ENCODE results near the gene UBE4B. TPM values are rescaled to one million over a fixed set of nuclear protein-coding genes. Genes with fewer than 3 reads are reported as not detected.
"Not testable (repeated sequence)": the region's sequence is repeated elsewhere in the genome, so short reads cannot be mapped to it uniquely, and the experiment has no call there.

UBE4B gene
- total and polyA plus RNA-seq, 2 experiments from 2014 or later, result 14.3 to 27.6 TPM

DNA sequence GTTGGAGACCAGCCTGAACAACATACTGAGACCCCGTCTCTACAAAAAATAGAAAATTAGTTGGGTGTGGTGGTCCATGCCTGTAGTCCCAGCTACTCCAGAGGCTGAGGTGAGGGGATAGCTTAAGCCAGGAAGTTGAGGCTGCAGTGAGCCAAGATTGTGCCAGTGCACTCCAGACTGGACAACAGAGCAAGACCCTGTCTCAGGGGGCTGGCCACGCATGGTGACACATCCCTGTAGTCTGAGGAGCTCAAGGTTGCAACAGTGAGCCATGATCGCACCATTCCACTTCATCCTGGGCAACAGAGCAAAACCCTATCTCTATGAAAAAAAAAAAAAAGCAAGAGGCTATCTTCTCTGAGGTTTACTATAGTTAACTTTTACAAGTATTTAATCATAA lies 12.7 kb upstream of the UBE4B start:
- no peaks in the 10 kb centered on the region for H3F3A ChIP-seq (ENCODE audit: insufficient read depth)
- no peak overlapping the region for H3K27ac ChIP-seq
- no peaks in the 10 kb centered on the region for H3K27me3 ChIP-seq (replicated peaks; ENCODE audit: insufficient read depth)
- no peaks in the 10 kb centered on the region for H4K20me1 ChIP-seq (ENCODE audit: insufficient read depth)
- TF ChIP-seq EZH2phosphoT487 (IDR thresholded peaks at IDR 0.05; ENCODE audit: insufficient read depth, low read depth) (no peak), EZH2 (IDR thresholded peaks at IDR 0.05; ENCODE audit: insufficient read depth, poor library complexity, severe bottlenecking) (no peak)
- no peak overlapping the region for H3K9ac ChIP-seq
- H2AFZ ChIP-seq, result no peak overlapping the region
- peaks cover 10% of the 10 kb centered on the region for H3K4me1 ChIP-seq (ENCODE audit: insufficient read depth)
- in situ Hi-C loops (cut with MboI), result no loop called here
- H3K79me2 ChIP-seq (ENCODE audit: insufficient read depth), result no peaks in the 10 kb centered on the region
- WGBS, 2 experiments (ENCODE audit: low coverage in 1 of 2, low lambda C conversion rate in 2 of 2, missing lambda C conversion rate in 2 of 2), result 55 to 73% methylated on average over 3 of the region's 3 CpGs
- DNase-seq, result no peak
- no peaks in the 10 kb centered on the region for H3K9me3 ChIP-seq (ENCODE audit: low read depth)
- H3K36me3 ChIP-seq (ENCODE audit: low read depth), result no peaks in the 10 kb centered on the region
- no peak overlapping the region for H3K4me3 ChIP-seq
- no peak overlapping the region for H3K4me2 ChIP-seq (ENCODE audit: unreplicated experiment)
- no peaks in the 10 kb centered on the region for H3K9me2 ChIP-seq (ENCODE audit: insufficient read depth)

DNA sequence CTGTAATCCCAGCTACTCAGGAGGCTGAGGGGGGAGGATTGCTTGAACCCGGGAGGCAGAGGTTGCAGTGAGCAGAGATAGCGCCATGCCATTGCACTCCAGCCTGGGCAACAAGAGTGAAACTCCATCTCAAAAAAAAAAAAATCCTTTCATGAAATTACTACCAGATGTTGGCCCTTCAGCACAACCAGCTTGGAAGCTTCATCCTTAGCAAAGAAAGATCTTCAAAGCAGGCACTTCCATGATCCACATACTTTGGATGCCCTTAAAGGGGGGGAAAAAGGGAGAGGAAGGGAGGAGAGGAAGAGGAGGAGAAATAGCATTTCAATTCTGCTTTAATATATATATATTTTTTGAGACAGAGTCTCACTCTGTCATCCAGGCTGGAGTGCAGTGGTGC lies 12.1 kb upstream of the UBE4B start:
- 4 to 7% methylated on average over 2 of the region's 2 CpGs for WGBS, 2 experiments (ENCODE audit: low coverage in 1 of 2, low lambda C conversion rate in 2 of 2, missing lambda C conversion rate in 2 of 2)

GRCh38 chr1:10021992-10022391 lies 10.8 kb upstream of the UBE4B start:
- H3K4me2 ChIP-seq (ENCODE audit: unreplicated experiment); H3K9me3 ChIP-seq (ENCODE audit: low read depth); H3K4me3 ChIP-seq; H4K20me1 ChIP-seq (ENCODE audit: insufficient read depth); DNase-seq; H3K79me2 ChIP-seq (ENCODE audit: insufficient read depth); H2AFZ ChIP-seq; H3K9me2 ChIP-seq (ENCODE audit: insufficient read depth); H3K4me1 ChIP-seq (ENCODE audit: insufficient read depth); H3K9ac ChIP-seq; H3F3A ChIP-seq (ENCODE audit: insufficient read depth); H3K27ac ChIP-seq; H3K36me3 ChIP-seq (ENCODE audit: low read depth); H3K27me3 ChIP-seq (replicated peaks; ENCODE audit: insufficient read depth); in situ Hi-C loops (cut with MboI): not testable (repeated sequence)
- 75 to 76% methylated on average over 4 of the region's 4 CpGs for WGBS, 2 experiments (ENCODE audit: low coverage in 1 of 2, low lambda C conversion rate in 2 of 2, missing lambda C conversion rate in 2 of 2)

More for the DNA sequence above, 12.1 kb upstream of the UBE4B start:
- H3F3A ChIP-seq (ENCODE audit: insufficient read depth); in situ Hi-C loops (cut with MboI); H3K4me3 ChIP-seq; H3K27ac ChIP-seq; H3K9ac ChIP-seq; H4K20me1 ChIP-seq (ENCODE audit: insufficient read depth); H3K79me2 ChIP-seq (ENCODE audit: insufficient read depth); H3K9me2 ChIP-seq (ENCODE audit: insufficient read depth); H3K36me3 ChIP-seq (ENCODE audit: low read depth); H3K4me2 ChIP-seq (ENCODE audit: unreplicated experiment); H3K9me3 ChIP-seq (ENCODE audit: low read depth); H3K4me1 ChIP-seq (ENCODE audit: insufficient read depth); H3K27me3 ChIP-seq (replicated peaks; ENCODE audit: insufficient read depth): not testable (repeated sequence)
- H2AFZ ChIP-seq, result 0 out of 2 replicates have a peak overlapping the region, but pooled peaks have one; percentile 29
- DNase-seq, result peak; percentile 31

- Histone ChIP-seq H3F3A (ENCODE audit: insufficient read depth) (no peaks in the 10 kb centered on the region), H3K27me3 (replicated peaks; ENCODE audit: insufficient read depth) (no peaks in the 10 kb centered on the region), H3K36me3 (ENCODE audit: low read depth) (no peaks in the 10 kb centered on the region), H3K4me3 (no peak overlapping the region), H3K4me2 (ENCODE audit: unreplicated experiment) (no peak overlapping the region), H3K9me2 (ENCODE audit: insufficient read depth) (no peaks in the 10 kb centered on the region), H3K4me1 (ENCODE audit: insufficient read depth) (peaks cover 3% of the 10 kb centered on the region; the same call in 1 of the 2 replicates), H3K27ac (no peak overlapping the region), H4K20me1 (ENCODE audit: insufficient read depth) (no peaks in the 10 kb centered on the region), H3K9ac (no peak overlapping the region), H3K79me2 (ENCODE audit: insufficient read depth) (no peaks in the 10 kb centered on the region), H3K9me3 (ENCODE audit: low read depth) (no peaks in the 10 kb centered on the region), H2AFZ (no peak overlapping the region)
- in situ Hi-C loops (cut with MboI), result no loop called here
- WGBS, 2 experiments (ENCODE audit: low coverage in 1 of 2, low lambda C conversion rate in 2 of 2, missing lambda C conversion rate in 2 of 2), result 80 to 91% methylated on average over 7 of the region's 7 CpGs
- DNase-seq, result no peak
- TF ChIP-seq EZH2phosphoT487 (IDR thresholded peaks at IDR 0.05; ENCODE audit: insufficient read depth, low read depth) (no peak), EZH2 (IDR thresholded peaks at IDR 0.05; ENCODE audit: insufficient read depth, poor library complexity, severe bottlenecking) (no peak)
Measured at GRCh38 chr1:10022656-10023055, 10.1 kb upstream of the UBE4B start.

DNA sequence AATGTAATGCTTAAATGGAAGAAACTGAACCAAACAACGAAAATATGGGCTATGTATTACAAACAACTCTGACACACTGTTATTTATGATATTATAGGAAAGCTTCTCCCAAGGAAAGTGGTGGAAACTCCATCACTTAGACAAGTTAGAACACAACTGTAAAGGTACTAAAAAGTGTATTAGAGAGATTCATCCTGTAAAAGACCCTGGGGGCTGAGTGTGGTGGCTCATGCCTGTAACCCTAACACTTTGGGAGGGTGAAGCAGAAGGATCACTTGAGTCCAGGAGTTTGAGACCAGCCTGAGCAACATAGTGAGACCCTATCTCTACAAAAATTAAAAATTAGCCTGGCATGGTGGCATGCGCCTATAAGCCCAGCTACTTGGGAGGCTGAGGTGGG lies 7.4 kb upstream of the UBE4B start:
- Histone ChIP-seq H3K36me3 (ENCODE audit: low read depth) (no peaks in the 10 kb centered on the region), H3K27me3 (replicated peaks; ENCODE audit: insufficient read depth) (no peaks in the 10 kb centered on the region), H3F3A (ENCODE audit: insufficient read depth) (peaks cover under 1% of the 10 kb centered on the region; the same call in 1 of the 2 replicates), H3K4me3 (no peak overlapping the region), H3K4me1 (ENCODE audit: insufficient read depth) (peaks cover 3% of the 10 kb centered on the region; the same call in 1 of the 2 replicates), H3K9me3 (ENCODE audit: low read depth) (no peaks in the 10 kb centered on the region), H4K20me1 (ENCODE audit: insufficient read depth) (no peaks in the 10 kb centered on the region), H2AFZ (no peak overlapping the region), H3K9ac (no peak overlapping the region), H3K9me2 (ENCODE audit: insufficient read depth) (no peaks in the 10 kb centered on the region), H3K4me2 (ENCODE audit: unreplicated experiment) (no peak overlapping the region), H3K27ac (no peak overlapping the region), H3K79me2 (ENCODE audit: insufficient read depth) (no peaks in the 10 kb centered on the region)
- DNase-seq, result no peak
- in situ Hi-C loops (cut with MboI), result no loop called here
- TF ChIP-seq EZH2phosphoT487 (IDR thresholded peaks at IDR 0.05; ENCODE audit: insufficient read depth, low read depth) (no peak), EZH2 (IDR thresholded peaks at IDR 0.05; ENCODE audit: insufficient read depth, poor library complexity, severe bottlenecking) (no peak)
- 72 to 74% methylated on average over 2 of the region's 2 CpGs for WGBS, 2 experiments (ENCODE audit: low coverage in 1 of 2, low lambda C conversion rate in 2 of 2, missing lambda C conversion rate in 2 of 2)

All from GM23248 (cell line).